Measurements from ENCODE around the gene ECI1. TPM values are rescaled to one million over a fixed set of nuclear protein-coding genes. Genes with fewer than 3 reads are reported as not detected.

Gene ECI1
- total RNA-seq, 1 experiment from 2014 or later: 95.4 TPM

DNA sequence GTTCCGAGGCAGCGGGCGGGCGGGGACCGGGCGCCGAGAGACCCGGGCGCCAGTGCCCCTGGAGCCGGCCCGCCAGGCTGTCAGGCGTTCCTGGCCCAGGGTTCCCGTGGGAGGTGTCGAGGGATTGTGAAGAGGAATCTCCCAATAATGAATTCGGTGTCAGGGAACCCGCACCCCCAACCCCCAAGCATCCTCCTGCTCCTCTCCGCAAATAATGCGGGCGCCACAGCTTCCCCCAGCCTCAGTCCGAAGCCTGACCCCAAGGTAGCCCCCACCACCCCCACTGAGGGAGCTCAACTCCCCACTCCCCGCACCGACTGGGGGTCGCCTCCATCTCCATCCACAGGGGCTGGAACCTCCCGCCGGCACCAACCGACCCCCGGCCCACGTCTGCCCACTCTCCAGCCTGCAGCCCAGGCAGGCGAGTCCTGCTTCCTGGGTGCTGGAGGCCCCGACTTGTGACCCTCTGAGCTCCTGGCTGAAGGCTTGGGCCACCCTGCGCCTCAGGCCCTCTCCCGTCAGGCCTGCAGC is 54.3 kb downstream of the ECI1 start:
- no peak for DNase-seq
- H2BK12ac ChIP-seq (ENCODE audit: insufficient read length, low read depth, low read length): no peak overlapping the region
- no peak overlapping the region for H2AFZ ChIP-seq (ENCODE audit: low read length)
- Mint-ChIP-seq H3K36me3 (ENCODE audit: insufficient read depth in 1 of 3, low read depth in 3 of 3) (no peaks in the 10 kb centered on the region), H3K27me3 (ENCODE audit: low read depth) (peaks cover 53% of the 10 kb centered on the region), H3K27ac (no peak overlapping the region), H3K9me3 (no peaks in the 10 kb centered on the region), H3K4me1 (peaks cover 4% of the 10 kb centered on the region in 2 experiments; a peak in 1 of 4 replicates), H3K4me3 (peak overlapping the region; percentile 54 to 73)
- no peak overlapping the region for H2BK5ac ChIP-seq (ENCODE audit: insufficient read length, low read length)
- no peak overlapping the region for H3K23ac ChIP-seq (ENCODE audit: insufficient read length, low read depth, low read length)
- H3K18ac ChIP-seq (ENCODE audit: insufficient read length, low read depth, low read length): no peak overlapping the region
- H4K5ac ChIP-seq (ENCODE audit: insufficient read length, low read depth, low read length): no peak overlapping the region
- H3K27me3 ChIP-seq (ENCODE audit: insufficient read depth, low read length): peaks cover 8% of the 10 kb centered on the region; the same call in 1 of the 2 replicates
- no peaks in the 10 kb centered on the region for H3K4me1 ChIP-seq (ENCODE audit: insufficient read depth, low read length)
- no peak overlapping the region for H2AK5ac ChIP-seq (ENCODE audit: insufficient read length, low read length)
- H4K91ac ChIP-seq (ENCODE audit: insufficient read length, low read depth, low read length): no peak overlapping the region
- H3T11ph ChIP-seq (ENCODE audit: low read length): no peak overlapping the region
- H4K20me1 ChIP-seq (ENCODE audit: control insufficient read depth, insufficient read depth, insufficient read length): no peaks in the 10 kb centered on the region
- no peak overlapping the region for H4K8ac ChIP-seq (replicated peaks; ENCODE audit: insufficient read length, low read depth, low read length)
- peaks cover 7% of the 10 kb centered on the region for H3K23me2 ChIP-seq (ENCODE audit: insufficient read length, low read depth, low read length, poor library complexity, severe bottlenecking)
- H3K79me1 ChIP-seq (ENCODE audit: insufficient read depth, low read depth, low read length, poor library complexity, severe bottlenecking): no peaks in the 10 kb centered on the region
- H2BK15ac ChIP-seq (ENCODE audit: low read depth, low read length): no peak overlapping the region
- no peak overlapping the region for H2BK120ac ChIP-seq (ENCODE audit: low read depth, low read length, poor library complexity, severe bottlenecking)
- no peak overlapping the region for H3K4ac ChIP-seq (ENCODE audit: low read depth, low read length)
- H3K9ac ChIP-seq (ENCODE audit: extremely low read depth, insufficient read length, low read length): no peak overlapping the region
- no peaks in the 10 kb centered on the region for H3K9me3 ChIP-seq (ENCODE audit: control insufficient read depth, low read depth, low read length)
- H3K14ac ChIP-seq (ENCODE audit: insufficient read depth, low read length): no peak overlapping the region
- no peak overlapping the region for H3K27ac ChIP-seq (ENCODE audit: insufficient read length, low read depth, low read length)
- no peak overlapping the region for H3K56ac ChIP-seq (ENCODE audit: insufficient read length, low read depth, low read length)
- no peak overlapping the region for H2BK20ac ChIP-seq (ENCODE audit: low read depth, low read length, poor library complexity, severe bottlenecking)
- WGBS (ENCODE audit: extremely low coverage, insufficient read length, low lambda C conversion rate): no CpG with 5 or more reads among the region's 32 CpGs
- no peaks in the 10 kb centered on the region for H3K79me2 ChIP-seq (ENCODE audit: insufficient read depth, low read length)
- peak overlapping the region; percentile 17 for H3K4me2 ChIP-seq (ENCODE audit: insufficient read depth, insufficient read length, low read length)
- TF ChIP-seq, protein P1, sequence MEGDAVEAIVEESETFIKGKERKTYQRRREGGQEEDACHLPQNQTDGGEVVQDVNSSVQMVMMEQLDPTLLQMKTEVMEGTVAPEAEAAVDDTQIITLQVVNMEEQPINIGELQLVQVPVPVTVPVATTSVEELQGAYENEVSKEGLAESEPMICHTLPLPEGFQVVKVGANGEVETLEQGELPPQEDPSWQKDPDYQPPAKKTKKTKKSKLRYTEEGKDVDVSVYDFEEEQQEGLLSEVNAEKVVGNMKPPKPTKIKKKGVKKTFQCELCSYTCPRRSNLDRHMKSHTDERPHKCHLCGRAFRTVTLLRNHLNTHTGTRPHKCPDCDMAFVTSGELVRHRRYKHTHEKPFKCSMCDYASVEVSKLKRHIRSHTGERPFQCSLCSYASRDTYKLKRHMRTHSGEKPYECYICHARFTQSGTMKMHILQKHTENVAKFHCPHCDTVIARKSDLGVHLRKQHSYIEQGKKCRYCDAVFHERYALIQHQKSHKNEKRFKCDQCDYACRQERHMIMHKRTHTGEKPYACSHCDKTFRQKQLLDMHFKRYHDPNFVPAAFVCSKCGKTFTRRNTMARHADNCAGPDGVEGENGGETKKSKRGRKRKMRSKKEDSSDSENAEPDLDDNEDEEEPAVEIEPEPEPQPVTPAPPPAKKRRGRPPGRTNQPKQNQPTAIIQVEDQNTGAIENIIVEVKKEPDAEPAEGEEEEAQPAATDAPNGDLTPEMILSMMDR (conservative IDR thresholded peaks at IDR 0.05): no peak
